H9 (cell line): ENCODE results near the gene ARID1B. TPM values are rescaled to one million over a fixed set of nuclear protein-coding genes. Genes with fewer than 3 reads are reported as not detected.

Experiments used
- DNase-seq: peaks from one replicate; pipeline ENCODE4 v3.0.0-alpha.2; 2017
- H2AFZ ChIP-seq: one replicate; pipeline ENCODE4 v1.6.1; 2013; ENCODE audit warnings: mild to moderate bottlenecking, low read length, control low read depth, moderate library complexity
- H2AK5ac ChIP-seq: 2 replicates; pipeline ENCODE4 v1.6.1; 2013; ENCODE audit warnings: low read length, control low read depth, mixed read lengths; ENCODE audit not compliant: insufficient read length
- H2BK120ac ChIP-seq: one replicate; pipeline ENCODE4 v1.6.1; 2013; ENCODE audit warnings: low read depth, mild to moderate bottlenecking, low read length, control low read depth, inconsistent platforms; ENCODE audit not compliant: poor library complexity, severe bottlenecking
- H2BK12ac ChIP-seq: 2 replicates; pipeline ENCODE4 v1.6.1; 2013; ENCODE audit warnings: low read length, control low read depth, mixed read lengths, low read depth; ENCODE audit not compliant: insufficient read length
- H2BK15ac ChIP-seq: 2 replicates; pipeline ENCODE4 v1.6.1; 2013; ENCODE audit warnings: low read depth, low read length, control low read depth
- H2BK20ac ChIP-seq: one replicate; pipeline ENCODE4 v1.6.1; 2013; ENCODE audit warnings: low read depth, mild to moderate bottlenecking, low read length, control low read depth, inconsistent platforms; ENCODE audit not compliant: poor library complexity, severe bottlenecking
- H2BK5ac ChIP-seq: 2 replicates; pipeline ENCODE4 v1.6.1; 2013; ENCODE audit warnings: low read length, control low read depth, mixed read lengths; ENCODE audit not compliant: insufficient read length
- H3K14ac ChIP-seq: 2 replicates; pipeline ENCODE4 v1.6.1; 2013; ENCODE audit warnings: low read length, control low read depth; ENCODE audit not compliant: insufficient read depth
- H3K18ac ChIP-seq: 2 replicates; pipeline ENCODE4 v1.6.1; 2013; ENCODE audit warnings: low read depth, mild to moderate bottlenecking, mixed read lengths, low read length, control low read depth; ENCODE audit not compliant: insufficient read length
- H3K23ac ChIP-seq: 2 replicates; pipeline ENCODE4 v1.6.1; 2013; ENCODE audit warnings: low read length, control low read depth, mixed read lengths, low read depth; ENCODE audit not compliant: insufficient read length
- H3K23me2 ChIP-seq: 2 replicates; pipeline ENCODE4 v1.6.1; 2013; ENCODE audit warnings: low read depth, mild to moderate bottlenecking, mixed read lengths, low read length, control low read depth; ENCODE audit not compliant: insufficient read length, poor library complexity, severe bottlenecking
- H3K27ac ChIP-seq: 2 replicates; pipeline ENCODE4 v1.5.1; 2013; ENCODE audit warnings: low read length, control low read depth, mixed read lengths, low read depth; ENCODE audit not compliant: insufficient read length
- H3K27me3 ChIP-seq: 2 replicates; pipeline ENCODE4 v1.6.1; 2013; ENCODE audit warnings: low read length, control low read depth, inconsistent platforms; ENCODE audit not compliant: insufficient read depth
- H3K4ac ChIP-seq: 2 replicates; pipeline ENCODE4 v1.6.1; 2013; ENCODE audit warnings: low read depth, mild to moderate bottlenecking, control low read depth, inconsistent platforms, low read length, moderate library complexity
- H3K4me1 ChIP-seq: 2 replicates; pipeline ENCODE4 v1.6.1; 2013; ENCODE audit warnings: low read length, control low read depth, inconsistent platforms; ENCODE audit not compliant: insufficient read depth
- H3K4me2 ChIP-seq: 2 replicates; pipeline ENCODE4 v1.6.1; 2013; ENCODE audit warnings: low read length, control low read depth, mixed read lengths; ENCODE audit not compliant: insufficient read length, insufficient read depth
- H3K56ac ChIP-seq: 2 replicates; pipeline ENCODE4 v1.6.1; 2013; ENCODE audit warnings: low read depth, mild to moderate bottlenecking, mixed read lengths, low read length, control low read depth; ENCODE audit not compliant: insufficient read length
- H3K79me1 ChIP-seq: 2 replicates; pipeline ENCODE4 v1.6.1; 2013; ENCODE audit warnings: low read depth, mild to moderate bottlenecking, moderate library complexity, low read length, control low read depth, inconsistent platforms; ENCODE audit not compliant: insufficient read depth, poor library complexity, severe bottlenecking
- H3K79me2 ChIP-seq: 2 replicates; pipeline ENCODE4 v1.6.1; 2013; ENCODE audit warnings: low read length, control low read depth, inconsistent platforms; ENCODE audit not compliant: insufficient read depth
- H3K9ac ChIP-seq: 2 replicates; pipeline ENCODE4 v1.6.1; 2013; ENCODE audit warnings: low read length, control low read depth, mixed read lengths; ENCODE audit not compliant: insufficient read length; ENCODE audit errors: extremely low read depth
- H3K9me3 ChIP-seq: one replicate; pipeline ENCODE4 v1.6.1; 2013; ENCODE audit warnings: low read depth, low read length, inconsistent platforms; ENCODE audit not compliant: control insufficient read depth
- H3T11ph ChIP-seq: one replicate; pipeline ENCODE4 v1.6.1; 2013; ENCODE audit warnings: mild to moderate bottlenecking, low read length, control low read depth, inconsistent platforms
- H4K20me1 ChIP-seq: one replicate; pipeline ENCODE4 v1.6.1; 2013; ENCODE audit not compliant: control insufficient read depth, insufficient read length, insufficient read depth
- H4K5ac ChIP-seq: 2 replicates; pipeline ENCODE4 v1.6.1; 2013; ENCODE audit warnings: low read depth, mild to moderate bottlenecking, mixed read lengths, low read length, control low read depth; ENCODE audit not compliant: insufficient read length
- H4K8ac ChIP-seq: replicated peaks from 2 replicates; pipeline ENCODE4 v1.6.1; 2013; ENCODE audit warnings: low read length, control low read depth, mixed read lengths, low read depth; ENCODE audit not compliant: insufficient read length
- H4K91ac ChIP-seq: 2 replicates; pipeline ENCODE4 v1.6.1; 2013; ENCODE audit warnings: low read depth, mild to moderate bottlenecking, moderate library complexity, mixed read lengths, low read length, control low read depth; ENCODE audit not compliant: insufficient read length
- H3K27ac Mint-ChIP-seq, 3 experiments: 2 replicates in 2 of 3; 3 replicates in 1 of 3; pipeline ENCODE4 v1.8.0; 2020 to 2021; ENCODE audit warnings: mixed read lengths in 3 of 3, mild to moderate bottlenecking in 1 of 3, moderate library complexity in 1 of 3
- H3K27me3 Mint-ChIP-seq: 2 replicates; pipeline ENCODE4 v1.8.0; 2021; ENCODE audit warnings: low read depth, mild to moderate bottlenecking, moderate library complexity, mixed read lengths
- H3K36me3 Mint-ChIP-seq, 3 experiments: 2 replicates in 2 of 3; 3 replicates in 1 of 3; pipeline ENCODE4 v1.8.0; 2020 to 2021; ENCODE audit warnings: low read depth in 3 of 3, mixed read lengths in 3 of 3; ENCODE audit not compliant: insufficient read depth in 1 of 3
- H3K4me1 Mint-ChIP-seq, 2 experiments: 2 replicates each; pipeline ENCODE4 v1.8.0; 2020; ENCODE audit warnings: mixed read lengths in 2 of 2
- H3K4me3 Mint-ChIP-seq, 2 experiments: 2 replicates in 1 of 2; 3 replicates in 1 of 2; pipeline ENCODE4 v1.8.0; 2020 to 2021; ENCODE audit warnings: mild to moderate bottlenecking in 2 of 2, mixed read lengths in 2 of 2, moderate library complexity in 1 of 2
- H3K9me3 Mint-ChIP-seq, 2 experiments: 2 replicates in 1 of 2; 3 replicates in 1 of 2; pipeline ENCODE4 v1.8.0; 2020; ENCODE audit warnings: mild to moderate bottlenecking in 2 of 2, mixed read lengths in 2 of 2, moderate library complexity in 1 of 2
- WGBS: extraction: QIAGEN DNeasy Blood & Tissue Kit; methylation state at CpG from one replicate; pipeline ENCODE4 v1.1.7; 2013; ENCODE audit warnings: missing lambda C conversion rate, low lambda C conversion rate, mixed read lengths; ENCODE audit not compliant: insufficient read length; ENCODE audit errors: extremely low coverage; 5-methylcytosine and 5-hydroxymethylcytosine counted together
- total RNA-seq: library from RNA; stranded (reverse); gene quantifications from 2 replicates; pipeline ENCODE4 v1.2.1, GENCODE V29; 2021
- TF ChIP-seq, protein P1 (sequence below): fragments of 200-600 bp; sonication (generic); conservative IDR thresholded peaks from 3 replicates; pipeline ENCODE4 v1.8.0; 2021; ENCODE audit warnings: antibody characterized with exemption, mild to moderate bottlenecking

ARID1B gene
- total RNA-seq, 1 experiment from 2014 or later: 88.2 TPM

DNA sequence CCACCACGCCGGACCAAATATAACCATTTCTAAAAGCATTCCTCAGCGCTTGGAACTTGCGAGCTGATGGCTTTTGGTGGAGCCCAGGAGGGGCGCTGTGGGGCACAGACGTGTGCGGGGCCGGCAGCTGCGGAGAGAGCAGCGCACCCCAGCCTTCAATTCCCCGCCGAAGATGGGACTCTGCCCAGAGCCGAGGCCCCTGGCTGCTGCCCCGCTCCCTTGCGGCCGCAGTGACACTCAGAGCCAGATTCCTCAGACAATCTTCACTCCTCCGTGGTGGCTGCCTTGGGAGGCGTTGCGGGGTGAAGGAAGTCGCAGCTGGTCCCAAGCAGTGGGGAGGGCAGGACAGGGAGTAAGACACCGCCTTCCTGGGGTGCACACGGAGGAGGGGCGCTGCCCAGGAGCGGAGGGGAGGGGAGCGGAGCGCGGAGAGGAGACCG lies 458.4 kb downstream of the ARID1B start:
- 0 out of 7 replicates have a peak overlapping the region, but pooled peaks of 1 of the 3 experiments have one; percentile 49 for H3K27ac Mint-ChIP-seq

More for the DNA sequence above, 458.4 kb downstream of the ARID1B start:
- peaks cover 17 to 26% of the 10 kb centered on the region in 2 experiments for H3K4me1 Mint-ChIP-seq
- no peak overlapping the region for H2BK15ac ChIP-seq
- peaks cover 68% of the 10 kb centered on the region for H3K27me3 Mint-ChIP-seq
- H3K79me1 ChIP-seq: no peaks in the 10 kb centered on the region
- H4K5ac ChIP-seq: no peak overlapping the region
- H2AK5ac ChIP-seq: no peak overlapping the region
- H3K27me3 ChIP-seq: peaks cover 10% of the 10 kb centered on the region; the same call in 1 of the 2 replicates
- TF ChIP-seq, protein P1, sequence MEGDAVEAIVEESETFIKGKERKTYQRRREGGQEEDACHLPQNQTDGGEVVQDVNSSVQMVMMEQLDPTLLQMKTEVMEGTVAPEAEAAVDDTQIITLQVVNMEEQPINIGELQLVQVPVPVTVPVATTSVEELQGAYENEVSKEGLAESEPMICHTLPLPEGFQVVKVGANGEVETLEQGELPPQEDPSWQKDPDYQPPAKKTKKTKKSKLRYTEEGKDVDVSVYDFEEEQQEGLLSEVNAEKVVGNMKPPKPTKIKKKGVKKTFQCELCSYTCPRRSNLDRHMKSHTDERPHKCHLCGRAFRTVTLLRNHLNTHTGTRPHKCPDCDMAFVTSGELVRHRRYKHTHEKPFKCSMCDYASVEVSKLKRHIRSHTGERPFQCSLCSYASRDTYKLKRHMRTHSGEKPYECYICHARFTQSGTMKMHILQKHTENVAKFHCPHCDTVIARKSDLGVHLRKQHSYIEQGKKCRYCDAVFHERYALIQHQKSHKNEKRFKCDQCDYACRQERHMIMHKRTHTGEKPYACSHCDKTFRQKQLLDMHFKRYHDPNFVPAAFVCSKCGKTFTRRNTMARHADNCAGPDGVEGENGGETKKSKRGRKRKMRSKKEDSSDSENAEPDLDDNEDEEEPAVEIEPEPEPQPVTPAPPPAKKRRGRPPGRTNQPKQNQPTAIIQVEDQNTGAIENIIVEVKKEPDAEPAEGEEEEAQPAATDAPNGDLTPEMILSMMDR: peak; percentile 84
- H4K8ac ChIP-seq: no peak overlapping the region
- H3K9me3 ChIP-seq: no peaks in the 10 kb centered on the region
- H3K18ac ChIP-seq: no peak overlapping the region
- no peak overlapping the region for H3K56ac ChIP-seq
- no peak overlapping the region for H3T11ph ChIP-seq
- H3K4me2 ChIP-seq: peak overlapping the region; percentile 63
- peak overlapping the region; percentile 78 to 93 for H3K4me3 Mint-ChIP-seq
- H3K79me2 ChIP-seq: no peaks in the 10 kb centered on the region
- H3K4ac ChIP-seq: no peak overlapping the region
- no peak overlapping the region for H4K91ac ChIP-seq
- no peak overlapping the region for H2BK5ac ChIP-seq
- H2BK12ac ChIP-seq: no peak overlapping the region
- H3K4me1 ChIP-seq: no peaks in the 10 kb centered on the region; the same call in 1 of the 2 replicates
- no peak overlapping the region for H2BK120ac ChIP-seq
- no CpG with 5 or more reads among the region's 28 CpGs for WGBS
- peaks cover 12% of the 10 kb centered on the region for H3K23me2 ChIP-seq
- no peak overlapping the region for H2BK20ac ChIP-seq
- H3K9ac ChIP-seq: no peak overlapping the region
- H4K20me1 ChIP-seq: no peaks in the 10 kb centered on the region
- DNase-seq: peak; percentile 82
- H3K36me3 Mint-ChIP-seq: peaks cover 0 to 2% (median 0%) of the 10 kb centered on the region in 3 experiments; a peak in 2 of 7 replicates
- H3K23ac ChIP-seq: no peak overlapping the region
- no peak overlapping the region for H3K27ac ChIP-seq
- peaks cover 2 to 4% of the 10 kb centered on the region in 2 experiments; a peak in 4 of 5 replicates for H3K9me3 Mint-ChIP-seq
- H3K14ac ChIP-seq: no peak overlapping the region
- no peak overlapping the region for H2AFZ ChIP-seq
